HL-60 (cell line): ENCODE data around the gene PAX5.

ENCODE experiments used
- DNase-seq, 2 experiments: peaks; one replicate each; pipeline ENCODE4 v3.0.0-alpha.2; 2010 to 2020; ENCODE audit warnings: low read depth in 1 of 2, low spot score in 1 of 2
- H3K27ac ChIP-seq: fragments of 250-450 bp; sonication (Bioruptor Pico); replicated peaks from 2 replicates; pipeline ENCODE4 v1.5.1; 2020; ENCODE audit warnings: mild to moderate bottlenecking, moderate library complexity
- H3K27me3 ChIP-seq: fragments of 250-450 bp; sonication (Bioruptor Pico); 2 replicates; pipeline ENCODE4 v1.5.1; 2021; ENCODE audit warnings: mild to moderate bottlenecking, moderate library complexity; ENCODE audit not compliant: insufficient read depth, poor library complexity, severe bottlenecking
- H3K4me3 ChIP-seq: replicated peaks from 2 replicates; pipeline ENCODE4 v1.5.1; 2011; ENCODE audit warnings: mild to moderate bottlenecking, control low read depth, low read length; ENCODE audit not compliant: insufficient read depth
- GABPA ChIP-seq: IDR thresholded peaks from 2 replicates; pipeline ENCODE4 v1.6.1; 2012; ENCODE audit warnings: low read depth
- POLR2AphosphoS5 ChIP-seq: IDR thresholded peaks from 2 replicates; pipeline ENCODE4 v1.6.1; 2012; ENCODE audit warnings: low read depth
- SPI1 ChIP-seq: IDR thresholded peaks from 2 replicates; pipeline ENCODE4 v1.6.1; 2012; ENCODE audit warnings: low read depth, mild to moderate bottlenecking, borderline replicate concordance
- TF ChIP-seq, protein P1 (sequence below): IDR thresholded peaks from 2 replicates; pipeline ENCODE4 v1.6.1; 2012; ENCODE audit warnings: low read depth; ENCODE audit not compliant: insufficient replicate concordance
- TF ChIP-seq, protein P2 (sequence below): IDR thresholded peaks from one replicate; pipeline ENCODE4 v1.5.1; 2011; ENCODE audit warnings: low read length, control low read depth, inconsistent platforms; ENCODE audit not compliant: insufficient read depth

The PAX5 gene

DNA sequence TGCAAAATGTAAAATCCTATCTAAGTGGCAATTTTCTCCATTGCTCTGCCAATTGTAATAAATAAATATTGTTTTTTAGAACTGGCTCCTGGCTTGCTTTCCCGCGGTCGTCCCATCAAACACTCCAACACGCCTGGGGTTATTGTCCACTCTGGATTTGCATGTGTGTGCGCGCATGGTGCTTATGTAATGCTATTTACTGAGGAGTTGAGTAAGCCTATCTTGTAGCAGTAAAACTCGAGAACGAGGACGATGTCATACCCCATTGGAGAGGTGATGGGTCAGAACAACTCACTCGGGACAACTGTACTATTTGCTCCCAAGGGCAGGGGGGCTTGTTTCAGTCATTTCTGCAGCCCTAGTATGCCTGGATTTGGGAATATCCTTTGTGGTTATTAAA is 220.9 kb downstream of the PAX5 start:
- DNase-seq, result no peak
- TF ChIP-seq POLR2AphosphoS5, result no peak
- no peak for TF ChIP-seq GABPA
- TF ChIP-seq, protein P1, sequence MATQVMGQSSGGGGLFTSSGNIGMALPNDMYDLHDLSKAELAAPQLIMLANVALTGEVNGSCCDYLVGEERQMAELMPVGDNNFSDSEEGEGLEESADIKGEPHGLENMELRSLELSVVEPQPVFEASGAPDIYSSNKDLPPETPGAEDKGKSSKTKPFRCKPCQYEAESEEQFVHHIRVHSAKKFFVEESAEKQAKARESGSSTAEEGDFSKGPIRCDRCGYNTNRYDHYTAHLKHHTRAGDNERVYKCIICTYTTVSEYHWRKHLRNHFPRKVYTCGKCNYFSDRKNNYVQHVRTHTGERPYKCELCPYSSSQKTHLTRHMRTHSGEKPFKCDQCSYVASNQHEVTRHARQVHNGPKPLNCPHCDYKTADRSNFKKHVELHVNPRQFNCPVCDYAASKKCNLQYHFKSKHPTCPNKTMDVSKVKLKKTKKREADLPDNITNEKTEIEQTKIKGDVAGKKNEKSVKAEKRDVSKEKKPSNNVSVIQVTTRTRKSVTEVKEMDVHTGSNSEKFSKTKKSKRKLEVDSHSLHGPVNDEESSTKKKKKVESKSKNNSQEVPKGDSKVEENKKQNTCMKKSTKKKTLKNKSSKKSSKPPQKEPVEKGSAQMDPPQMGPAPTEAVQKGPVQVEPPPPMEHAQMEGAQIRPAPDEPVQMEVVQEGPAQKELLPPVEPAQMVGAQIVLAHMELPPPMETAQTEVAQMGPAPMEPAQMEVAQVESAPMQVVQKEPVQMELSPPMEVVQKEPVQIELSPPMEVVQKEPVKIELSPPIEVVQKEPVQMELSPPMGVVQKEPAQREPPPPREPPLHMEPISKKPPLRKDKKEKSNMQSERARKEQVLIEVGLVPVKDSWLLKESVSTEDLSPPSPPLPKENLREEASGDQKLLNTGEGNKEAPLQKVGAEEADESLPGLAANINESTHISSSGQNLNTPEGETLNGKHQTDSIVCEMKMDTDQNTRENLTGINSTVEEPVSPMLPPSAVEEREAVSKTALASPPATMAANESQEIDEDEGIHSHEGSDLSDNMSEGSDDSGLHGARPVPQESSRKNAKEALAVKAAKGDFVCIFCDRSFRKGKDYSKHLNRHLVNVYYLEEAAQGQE, result no peak
- no peak for TF ChIP-seq SPI1
- TF ChIP-seq, protein P2, sequence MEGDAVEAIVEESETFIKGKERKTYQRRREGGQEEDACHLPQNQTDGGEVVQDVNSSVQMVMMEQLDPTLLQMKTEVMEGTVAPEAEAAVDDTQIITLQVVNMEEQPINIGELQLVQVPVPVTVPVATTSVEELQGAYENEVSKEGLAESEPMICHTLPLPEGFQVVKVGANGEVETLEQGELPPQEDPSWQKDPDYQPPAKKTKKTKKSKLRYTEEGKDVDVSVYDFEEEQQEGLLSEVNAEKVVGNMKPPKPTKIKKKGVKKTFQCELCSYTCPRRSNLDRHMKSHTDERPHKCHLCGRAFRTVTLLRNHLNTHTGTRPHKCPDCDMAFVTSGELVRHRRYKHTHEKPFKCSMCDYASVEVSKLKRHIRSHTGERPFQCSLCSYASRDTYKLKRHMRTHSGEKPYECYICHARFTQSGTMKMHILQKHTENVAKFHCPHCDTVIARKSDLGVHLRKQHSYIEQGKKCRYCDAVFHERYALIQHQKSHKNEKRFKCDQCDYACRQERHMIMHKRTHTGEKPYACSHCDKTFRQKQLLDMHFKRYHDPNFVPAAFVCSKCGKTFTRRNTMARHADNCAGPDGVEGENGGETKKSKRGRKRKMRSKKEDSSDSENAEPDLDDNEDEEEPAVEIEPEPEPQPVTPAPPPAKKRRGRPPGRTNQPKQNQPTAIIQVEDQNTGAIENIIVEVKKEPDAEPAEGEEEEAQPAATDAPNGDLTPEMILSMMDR, result no peak
- Histone ChIP-seq H3K27ac (no peak overlapping the region), H3K4me3 (no peak overlapping the region), H3K27me3 (no peaks in the 10 kb centered on the region)

DNA sequence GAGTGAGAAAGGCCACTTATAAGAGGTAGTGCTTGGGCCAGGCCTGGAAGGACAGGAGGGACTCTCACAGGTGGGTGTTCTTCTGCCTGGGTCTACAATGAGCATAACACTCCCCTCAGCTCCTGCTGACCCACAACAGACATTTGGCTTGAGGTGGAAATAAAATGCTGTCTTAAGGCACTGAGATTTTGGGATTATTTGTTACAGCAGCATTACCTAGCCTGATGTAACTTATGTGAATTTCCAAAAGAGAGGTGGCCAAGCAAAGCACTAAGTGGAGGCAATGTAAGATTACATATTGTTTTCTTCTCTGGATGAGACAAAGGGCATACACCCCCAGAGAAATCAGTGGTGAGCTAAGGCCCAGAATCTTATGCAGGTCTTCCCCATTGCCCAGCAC is 221.5 kb downstream of the PAX5 start:
- Histone ChIP-seq H3K4me3 (no peak overlapping the region), H3K27ac (no peak overlapping the region), H3K27me3 (no peaks in the 10 kb centered on the region)
- no peak for DNase-seq
- no peak for TF ChIP-seq GABPA
- TF ChIP-seq, protein P2, result no peak
- TF ChIP-seq SPI1, result no peak
- no peak for TF ChIP-seq POLR2AphosphoS5
- TF ChIP-seq, protein P1, result no peak

DNA sequence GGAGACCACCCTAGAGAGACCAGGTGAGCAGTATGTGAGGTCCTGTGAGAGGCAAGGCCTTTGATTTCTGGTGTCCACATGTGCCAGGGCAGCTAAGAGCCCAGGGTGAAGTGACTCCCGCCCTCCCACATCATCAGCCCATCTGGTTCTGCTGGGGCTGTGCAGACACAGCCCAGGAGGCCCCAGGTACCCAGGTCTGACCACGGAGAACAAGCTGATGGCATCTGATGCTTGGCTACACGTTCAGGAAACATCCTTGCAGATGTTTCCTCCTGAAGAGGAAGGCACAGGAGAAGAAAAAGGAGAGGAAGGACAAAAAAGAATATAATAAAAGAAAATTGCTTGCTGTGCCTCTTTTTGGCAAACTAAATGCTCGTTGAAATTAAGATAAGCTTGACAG is 225.8 kb downstream of the PAX5 start:
- Histone ChIP-seq H3K4me3 (no peak overlapping the region), H3K27me3 (peaks cover 3% of the 10 kb centered on the region), H3K27ac (no peak overlapping the region)
- no peak for TF ChIP-seq SPI1
- TF ChIP-seq, protein P1, result no peak
- no peak for TF ChIP-seq POLR2AphosphoS5
- TF ChIP-seq GABPA, result no peak
- TF ChIP-seq, protein P2, result no peak
- no peak for DNase-seq
